Measurements from ENCODE around the gene SLC22A2.
"Not testable (repeated sequence)": the region's sequence is repeated elsewhere in the genome, so short reads cannot be mapped to it uniquely, and the experiment has no call there.

Gene SLC22A2

GRCh38 chr6:160233950-160234640 lies 24.5 kb downstream of the SLC22A2 start:
- not testable (repeated sequence) for H2AFZ ChIP-seq; H3K36me3 ChIP-seq (ENCODE audit: control insufficient read depth, insufficient read depth, low read length); H3K4me1 ChIP-seq; H3K4me3 ChIP-seq (ENCODE audit: low read depth, low read length); H3K9me3 ChIP-seq (ENCODE audit: control insufficient read depth, low read length); H3K27me3 ChIP-seq (ENCODE audit: control insufficient read depth, insufficient read depth, low read length); H3K27ac ChIP-seq; H3K9ac ChIP-seq; H3K79me2 ChIP-seq; H3K4me2 ChIP-seq (ENCODE audit: low read length)

- Histone ChIP-seq H2AFZ (no peak overlapping the region), H3K79me2 (no peaks in the 10 kb centered on the region), H3K27ac (no peak overlapping the region), H3K27me3 (ENCODE audit: control insufficient read depth, insufficient read depth, low read length) (no peaks in the 10 kb centered on the region), H3K9ac (no peak overlapping the region), H3K4me2 (ENCODE audit: low read length) (no peak overlapping the region), H3K4me3 (ENCODE audit: low read depth, low read length) (no peak overlapping the region), H3K9me3 (ENCODE audit: control insufficient read depth, low read length) (no peaks in the 10 kb centered on the region), H3K36me3 (ENCODE audit: control insufficient read depth, insufficient read depth, low read length) (no peaks in the 10 kb centered on the region), H3K4me1 (no peaks in the 10 kb centered on the region)
- TF ChIP-seq, protein P1, sequence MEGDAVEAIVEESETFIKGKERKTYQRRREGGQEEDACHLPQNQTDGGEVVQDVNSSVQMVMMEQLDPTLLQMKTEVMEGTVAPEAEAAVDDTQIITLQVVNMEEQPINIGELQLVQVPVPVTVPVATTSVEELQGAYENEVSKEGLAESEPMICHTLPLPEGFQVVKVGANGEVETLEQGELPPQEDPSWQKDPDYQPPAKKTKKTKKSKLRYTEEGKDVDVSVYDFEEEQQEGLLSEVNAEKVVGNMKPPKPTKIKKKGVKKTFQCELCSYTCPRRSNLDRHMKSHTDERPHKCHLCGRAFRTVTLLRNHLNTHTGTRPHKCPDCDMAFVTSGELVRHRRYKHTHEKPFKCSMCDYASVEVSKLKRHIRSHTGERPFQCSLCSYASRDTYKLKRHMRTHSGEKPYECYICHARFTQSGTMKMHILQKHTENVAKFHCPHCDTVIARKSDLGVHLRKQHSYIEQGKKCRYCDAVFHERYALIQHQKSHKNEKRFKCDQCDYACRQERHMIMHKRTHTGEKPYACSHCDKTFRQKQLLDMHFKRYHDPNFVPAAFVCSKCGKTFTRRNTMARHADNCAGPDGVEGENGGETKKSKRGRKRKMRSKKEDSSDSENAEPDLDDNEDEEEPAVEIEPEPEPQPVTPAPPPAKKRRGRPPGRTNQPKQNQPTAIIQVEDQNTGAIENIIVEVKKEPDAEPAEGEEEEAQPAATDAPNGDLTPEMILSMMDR (IDR thresholded peaks at IDR 0.05): no peak
These were observed 30.9 kb downstream of the SLC22A2 start for GRCh38 chr6:160227769-160228161.

- no peak overlapping the region for H3K4me2 ChIP-seq (ENCODE audit: low read length)
- H3K4me1 ChIP-seq: no peaks in the 10 kb centered on the region
- no peak overlapping the region for H2AFZ ChIP-seq
- TF ChIP-seq, protein P1 (IDR thresholded peaks at IDR 0.05): no peak
- H3K4me3 ChIP-seq (ENCODE audit: low read depth, low read length): no peak overlapping the region
- H3K9me3 ChIP-seq (ENCODE audit: control insufficient read depth, low read length): no peaks in the 10 kb centered on the region
- H3K27me3 ChIP-seq (ENCODE audit: control insufficient read depth, insufficient read depth, low read length): no peaks in the 10 kb centered on the region
- H3K27ac ChIP-seq: no peak overlapping the region
- no peaks in the 10 kb centered on the region for H3K79me2 ChIP-seq
- no peaks in the 10 kb centered on the region for H3K36me3 ChIP-seq (ENCODE audit: control insufficient read depth, insufficient read depth, low read length)
- no peak overlapping the region for H3K9ac ChIP-seq
These were observed 31.4 kb downstream of the SLC22A2 start for GRCh38 chr6:160227038-160227768.

- Histone ChIP-seq H3K27me3 (ENCODE audit: control insufficient read depth, insufficient read depth, low read length) (no peaks in the 10 kb centered on the region), H3K79me2 (no peaks in the 10 kb centered on the region), H3K4me2 (ENCODE audit: low read length) (no peak overlapping the region), H3K36me3 (ENCODE audit: control insufficient read depth, insufficient read depth, low read length) (no peaks in the 10 kb centered on the region), H3K9ac (no peak overlapping the region), H3K4me3 (ENCODE audit: low read depth, low read length) (no peak overlapping the region), H3K4me1 (no peaks in the 10 kb centered on the region), H3K9me3 (ENCODE audit: control insufficient read depth, low read length) (no peaks in the 10 kb centered on the region), H3K27ac (no peak overlapping the region), H2AFZ (no peak overlapping the region)
- TF ChIP-seq, protein P1 (IDR thresholded peaks at IDR 0.05): no peak
These were observed 32.5 kb downstream of the SLC22A2 start for GRCh38 chr6:160226118-160226591.

GRCh38 chr6:160224639-160225237 lies 33.9 kb downstream of the SLC22A2 start:
- H3K27me3 ChIP-seq (ENCODE audit: control insufficient read depth, insufficient read depth, low read length): no peaks in the 10 kb centered on the region
- no peak overlapping the region for H3K9ac ChIP-seq
- no peaks in the 10 kb centered on the region for H3K4me1 ChIP-seq
- TF ChIP-seq, protein P1 (IDR thresholded peaks at IDR 0.05): no peak
- H3K4me3 ChIP-seq (ENCODE audit: low read depth, low read length): no peak overlapping the region
- no peaks in the 10 kb centered on the region for H3K9me3 ChIP-seq (ENCODE audit: control insufficient read depth, low read length)
- no peaks in the 10 kb centered on the region for H3K79me2 ChIP-seq
- H3K27ac ChIP-seq: no peak overlapping the region
- no peak overlapping the region for H2AFZ ChIP-seq
- no peak overlapping the region for H3K4me2 ChIP-seq (ENCODE audit: low read length)
- no peaks in the 10 kb centered on the region for H3K36me3 ChIP-seq (ENCODE audit: control insufficient read depth, insufficient read depth, low read length)

All from parathyroid adenoma (tissue), 2 donors.